Rectal smooth muscle tissue (tissue), 1 donor: Measurements from ENCODE around the gene SFSWAP.
"Not testable (repeated sequence)": the region's sequence is repeated elsewhere in the genome, so short reads cannot be mapped to it uniquely, and the experiment has no call there.

Source experiments
- H3K27ac ChIP-seq: one replicate; pipeline ENCODE4 v1.7.0; 2013; ENCODE audit warnings: low read depth, low read length, inconsistent platforms
- H3K27me3 ChIP-seq: one replicate; pipeline ENCODE4 v1.7.0; 2013; ENCODE audit warnings: low read length; ENCODE audit not compliant: control insufficient read depth, insufficient read depth
- H3K36me3 ChIP-seq: one replicate; pipeline ENCODE4 v1.7.0; 2013; ENCODE audit warnings: low read length; ENCODE audit not compliant: control insufficient read depth, insufficient read depth
- H3K4me1 ChIP-seq: one replicate; pipeline ENCODE4 v1.7.0; 2013; ENCODE audit warnings: low read length; ENCODE audit not compliant: control insufficient read depth, insufficient read depth
- H3K4me3 ChIP-seq: one replicate; pipeline ENCODE4 v1.7.0; 2013; ENCODE audit warnings: low read length
- H3K9ac ChIP-seq: one replicate; pipeline ENCODE4 v1.7.0; 2013; ENCODE audit warnings: low read length

The SFSWAP gene

GRCh38 chr12:131777269-131777668 is 66.4 kb downstream of the SFSWAP start:
- H3K36me3 ChIP-seq = peaks cover 10% of the 10 kb centered on the region
- H3K27me3 ChIP-seq, H3K4me3 ChIP-seq, H3K9ac ChIP-seq, H3K27ac ChIP-seq, H3K4me1 ChIP-seq: not testable (repeated sequence)

GRCh38 chr12:131779027-131779426 is 68.1 kb downstream of the SFSWAP start:
- no peak overlapping the region for H3K27ac ChIP-seq
- no peaks in the 10 kb centered on the region for H3K27me3 ChIP-seq
- peaks cover 4% of the 10 kb centered on the region for H3K4me1 ChIP-seq
- H3K4me3 ChIP-seq = no peak overlapping the region
- H3K36me3 ChIP-seq = peaks cover 13% of the 10 kb centered on the region
- no peak overlapping the region for H3K9ac ChIP-seq

- H3K27ac ChIP-seq = no peak overlapping the region
- H3K4me3 ChIP-seq = no peak overlapping the region
- peaks cover 13% of the 10 kb centered on the region for H3K36me3 ChIP-seq
- no peaks in the 10 kb centered on the region for H3K27me3 ChIP-seq
- no peak overlapping the region for H3K9ac ChIP-seq
- H3K4me1 ChIP-seq = no peaks in the 10 kb centered on the region
Observed at GRCh38 chr12:131782061-131782460, 71.2 kb downstream of the SFSWAP start.

GRCh38 chr12:131783915-131784541 is 73.1 kb downstream of the SFSWAP start:
- Histone ChIP-seq H3K36me3 (peaks cover 8% of the 10 kb centered on the region), H3K4me3 (no peak overlapping the region), H3K27me3 (no peaks in the 10 kb centered on the region), H3K27ac (no peak overlapping the region), H3K9ac (no peak overlapping the region), H3K4me1 (no peaks in the 10 kb centered on the region)

- Histone ChIP-seq H3K9ac (no peak overlapping the region), H3K27ac (no peak overlapping the region), H3K27me3 (no peaks in the 10 kb centered on the region), H3K4me3 (no peak overlapping the region), H3K4me1 (no peaks in the 10 kb centered on the region), H3K36me3 (peaks cover 11% of the 10 kb centered on the region)
Observed at GRCh38 chr12:131784909-131785762, 74.2 kb downstream of the SFSWAP start.

- Histone ChIP-seq H3K36me3 (peaks cover 8% of the 10 kb centered on the region), H3K4me3 (no peak overlapping the region), H3K4me1 (no peaks in the 10 kb centered on the region), H3K27ac (no peak overlapping the region), H3K27me3 (no peaks in the 10 kb centered on the region), H3K9ac (no peak overlapping the region)
Observed at GRCh38 chr12:131785763-131786330, 75.0 kb downstream of the SFSWAP start.

- Histone ChIP-seq H3K4me1 (no peaks in the 10 kb centered on the region), H3K27ac (no peak overlapping the region), H3K27me3 (no peaks in the 10 kb centered on the region), H3K4me3 (no peak overlapping the region), H3K9ac (no peak overlapping the region), H3K36me3 (peaks cover 8% of the 10 kb centered on the region)
Observed at GRCh38 chr12:131786331-131786730, 75.4 kb downstream of the SFSWAP start.

- Histone ChIP-seq H3K4me1 (no peaks in the 10 kb centered on the region), H3K27me3 (no peaks in the 10 kb centered on the region), H3K36me3 (peaks cover 13% of the 10 kb centered on the region)
Observed at GRCh38 chr12:131787143-131787660, 76.3 kb downstream of the SFSWAP start.

GRCh38 chr12:131788070-131788469 is 77.2 kb downstream of the SFSWAP start:
- Histone ChIP-seq H3K36me3 (peaks cover 14% of the 10 kb centered on the region), H3K27me3 (no peaks in the 10 kb centered on the region), H3K27ac (no peak overlapping the region), H3K9ac (no peak overlapping the region), H3K4me1 (no peaks in the 10 kb centered on the region), H3K4me3 (no peak overlapping the region)

More at GRCh38 chr12:131787143-131787660, 76.3 kb downstream of the SFSWAP start:
- Histone ChIP-seq H3K4me3 (no peak overlapping the region), H3K27ac (no peak overlapping the region), H3K9ac (no peak overlapping the region)

- H3K36me3 ChIP-seq = peaks cover 16% of the 10 kb centered on the region
- no peak overlapping the region for H3K9ac ChIP-seq
- no peak overlapping the region for H3K27ac ChIP-seq
- H3K4me1 ChIP-seq = no peaks in the 10 kb centered on the region
- no peak overlapping the region for H3K4me3 ChIP-seq
- H3K27me3 ChIP-seq = no peaks in the 10 kb centered on the region
Observed at GRCh38 chr12:131789638-131790037, 78.7 kb downstream of the SFSWAP start.

GRCh38 chr12:131793243-131794022 is 82.5 kb downstream of the SFSWAP start:
- Histone ChIP-seq H3K9ac (no peak overlapping the region), H3K36me3 (peaks cover 24% of the 10 kb centered on the region)

GRCh38 chr12:131794061-131794460 is 83.2 kb downstream of the SFSWAP start:
- Histone ChIP-seq H3K27ac (no peak overlapping the region), H3K4me1 (no peaks in the 10 kb centered on the region), H3K4me3 (no peak overlapping the region), H3K36me3 (peaks cover 28% of the 10 kb centered on the region), H3K27me3 (no peaks in the 10 kb centered on the region), H3K9ac (no peak overlapping the region)

More at GRCh38 chr12:131793243-131794022, 82.5 kb downstream of the SFSWAP start:
- Histone ChIP-seq H3K27ac (no peak overlapping the region), H3K27me3 (no peaks in the 10 kb centered on the region), H3K4me3 (no peak overlapping the region), H3K4me1 (no peaks in the 10 kb centered on the region)
